ENCODE data around the gene PNKP.

- TF ChIP-seq CTCF (conservative IDR thresholded peaks at IDR 0.05; ENCODE audit: low read depth, low read length) (no peak), EZH2 (IDR thresholded peaks at IDR 0.05; ENCODE audit: borderline replicate concordance, low read depth, low read length, poor library complexity, severe bottlenecking) (no peak)
Measured at GRCh38 chr19:49911381-49912145, 44.2 kb upstream of the PNKP start.
